Spleen (tissue), 11 donors: ENCODE results near the gene CFAP20DC. TPM values are rescaled to one million over a fixed set of nuclear protein-coding genes. Genes with fewer than 3 reads are reported as not detected.

Experiments
- DNase-seq: peaks from one replicate; pipeline ENCODE4 v3.0.0-alpha.2; 2020
- H3K27ac ChIP-seq, 8 donors: fragments of 200-600 bp; sonication (generic) in 7 of 8; 1 replicate in 4 of 8; 2 replicates in 4 of 8; pipeline versions ENCODE4 v1.5.0 to v1.8.0; 2016 to 2021; ENCODE audit warnings: inconsistent platforms in 4 of 8, mild to moderate bottlenecking in 4 of 8, moderate library complexity in 1 of 8
- H3K27me3 ChIP-seq, 7 donors: fragments of 200-600 bp; sonication (generic) in 6 of 7; replicated peaks in 1 of 7; 1 replicate in 4 of 7; 2 replicates in 3 of 7; pipeline versions ENCODE4 v1.5.0 to v1.8.0; 2016 to 2021; ENCODE audit warnings: inconsistent platforms in 3 of 7, mild to moderate bottlenecking in 1 of 7
- H3K36me3 ChIP-seq, 6 donors: fragments of 200-600 bp; sonication (generic) in 5 of 6; 1 replicate in 4 of 6; 2 replicates in 2 of 6; pipeline versions ENCODE4 v1.5.0 to v1.8.0; 2016 to 2021; ENCODE audit warnings: inconsistent platforms in 2 of 6
- H3K4me1 ChIP-seq, 6 donors: fragments of 200-600 bp; sonication (generic) in 5 of 6; 1 replicate in 3 of 6; 2 replicates in 3 of 6; pipeline versions ENCODE4 v1.5.0 to v1.8.0; 2016 to 2021; ENCODE audit warnings: inconsistent platforms in 3 of 6
- H3K4me3 ChIP-seq, 8 donors: fragments of 200-600 bp; sonication (generic) in 7 of 8; 1 replicate in 4 of 8; 2 replicates in 4 of 8; pipeline versions ENCODE4 v1.5.0 to v1.8.0; 2016 to 2021; ENCODE audit warnings: inconsistent platforms in 4 of 8, mild to moderate bottlenecking in 4 of 8, moderate library complexity in 2 of 8
- H3K9me3 ChIP-seq, 8 donors: fragments of 200-600 bp; sonication (generic) in 7 of 8; 1 replicate in 4 of 8; 2 replicates in 4 of 8; pipeline versions ENCODE4 v1.5.0 to v1.8.0; 2016 to 2021; ENCODE audit warnings: inconsistent platforms in 4 of 8
- POLR2A ChIP-seq, 3 donors: fragments of 450-650 bp; IDR thresholded peaks; one replicate each; pipeline ENCODE4 v1.5.1; 2017; ENCODE audit warnings: antibody characterized with exemption in 3 of 3, mild to moderate bottlenecking in 1 of 3
- POLR2AphosphoS5 ChIP-seq, 3 donors: sonication (generic); formaldehyde crosslinking; IDR thresholded peaks; one replicate each; pipeline ENCODE4 v1.5.1; 2017; ENCODE audit warnings: antibody characterized with exemption in 3 of 3
- WGBS, 5 donors: extraction: QIAGEN DNeasy Blood & Tissue Kit in 3 of 5; methylation state at CpG; one replicate each; pipeline versions ENCODE4 v1.1.5 to v1.1.7; 2013 to 2018; 5-methylcytosine and 5-hydroxymethylcytosine counted together
- intact Hi-C: fragments of 100-400 bp; cut with DNase I; formaldehyde crosslinking; loops from one replicate; pipeline ENCODE4 v1.15.0; 2023; ENCODE audit warnings: low total_unique reads
- polyA plus RNA-seq, 3 donors: library from polyadenylated mRNA; stranded (reverse); fragments of 200-250 nt; gene quantifications; one replicate each; pipeline ENCODE4 v1.2.1, GENCODE V29; 2013
- total RNA-seq, 7 donors: library from RNA; depleted of rRNA in 3 of 7; stranded (reverse); fragments of >200 nt in 3 of 7; fragmentation: NEBNext Ultra II Directional in 4 of 7; extraction: Animal tissue kit (Norgen Biotek cat#: 25700) in 4 of 7; gene quantifications; one replicate each; pipeline versions ENCODE4 v1.1.0 to v1.2.1, GENCODE V29; 2016 to 2021
- TF ChIP-seq, protein P1 (sequence below), 11 experiments: fragments of 200-600 bp in 7 of 11; fragments of 450-650 bp in 4 of 11; sonication (generic) in 4 of 11; IDR thresholded peaks in 8 of 11; conservative IDR thresholded peaks in 3 of 11; 1 replicate in 7 of 11; 2 replicates in 4 of 11; pipeline versions ENCODE4 v1.4.0 to v1.8.0; 2016 to 2021; ENCODE audit warnings: antibody characterized with exemption in 11 of 11, inconsistent platforms in 4 of 11, mild to moderate bottlenecking in 1 of 11
- donor health status: healthy with polysubstance abuse.
- donor health status: DM: no; HTN: no; CAD: no; lungs with moderate emphysema.
- donor health status: DM: no; HTN: no; CAD: no.
- donor health status: Bipolar disorder and iron deficiency.
- donor health status: healthy.
- donor health status: DM: no; HTN: no; CAD: no.
- donor health status: DM: yes; HTN: yes; CAD: no.

Gene CFAP20DC
- total and polyA plus RNA-seq, 10 donors, result 0.20 to 1.2 (median 0.58) TPM

DNA sequence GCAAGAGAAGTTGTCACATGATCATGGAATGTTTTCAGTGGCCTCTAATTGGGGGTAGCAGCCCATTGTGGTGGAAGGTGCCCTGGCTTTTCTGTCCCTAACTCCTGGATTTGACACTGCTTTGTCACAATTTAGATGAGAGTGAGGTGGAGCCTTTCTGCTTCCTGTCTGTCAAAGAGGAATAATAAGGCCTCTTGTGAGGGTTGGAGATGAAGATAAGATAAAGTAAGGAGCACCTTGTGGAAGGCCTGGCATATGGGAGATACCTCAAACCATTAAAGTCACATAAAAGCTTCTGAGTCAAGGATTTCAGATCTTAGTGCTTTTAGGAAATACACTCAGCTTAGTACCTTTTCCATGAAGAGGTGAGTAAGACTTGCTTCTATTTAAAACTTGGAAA lies 210.6 kb downstream of the CFAP20DC start:
- no peaks in the 10 kb centered on the region for H3K4me1 ChIP-seq
- no peaks in the 10 kb centered on the region for H3K36me3 ChIP-seq
- H3K4me3 ChIP-seq, result no peak overlapping the region
- TF ChIP-seq, protein P1, sequence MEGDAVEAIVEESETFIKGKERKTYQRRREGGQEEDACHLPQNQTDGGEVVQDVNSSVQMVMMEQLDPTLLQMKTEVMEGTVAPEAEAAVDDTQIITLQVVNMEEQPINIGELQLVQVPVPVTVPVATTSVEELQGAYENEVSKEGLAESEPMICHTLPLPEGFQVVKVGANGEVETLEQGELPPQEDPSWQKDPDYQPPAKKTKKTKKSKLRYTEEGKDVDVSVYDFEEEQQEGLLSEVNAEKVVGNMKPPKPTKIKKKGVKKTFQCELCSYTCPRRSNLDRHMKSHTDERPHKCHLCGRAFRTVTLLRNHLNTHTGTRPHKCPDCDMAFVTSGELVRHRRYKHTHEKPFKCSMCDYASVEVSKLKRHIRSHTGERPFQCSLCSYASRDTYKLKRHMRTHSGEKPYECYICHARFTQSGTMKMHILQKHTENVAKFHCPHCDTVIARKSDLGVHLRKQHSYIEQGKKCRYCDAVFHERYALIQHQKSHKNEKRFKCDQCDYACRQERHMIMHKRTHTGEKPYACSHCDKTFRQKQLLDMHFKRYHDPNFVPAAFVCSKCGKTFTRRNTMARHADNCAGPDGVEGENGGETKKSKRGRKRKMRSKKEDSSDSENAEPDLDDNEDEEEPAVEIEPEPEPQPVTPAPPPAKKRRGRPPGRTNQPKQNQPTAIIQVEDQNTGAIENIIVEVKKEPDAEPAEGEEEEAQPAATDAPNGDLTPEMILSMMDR (IDR thresholded peaks at IDR 0.05 in 8 of 11, conservative IDR thresholded peaks at IDR 0.05 in 3 of 11), result no peak
- TF ChIP-seq POLR2A (IDR thresholded peaks at IDR 0.05), result no peak
- intact Hi-C loops, result no loop called here
- H3K27ac ChIP-seq, result no peak overlapping the region
- DNase-seq, result no peak
- H3K9me3 ChIP-seq, result no peaks in the 10 kb centered on the region
- H3K27me3 ChIP-seq, result no peaks in the 10 kb centered on the region

DNA sequence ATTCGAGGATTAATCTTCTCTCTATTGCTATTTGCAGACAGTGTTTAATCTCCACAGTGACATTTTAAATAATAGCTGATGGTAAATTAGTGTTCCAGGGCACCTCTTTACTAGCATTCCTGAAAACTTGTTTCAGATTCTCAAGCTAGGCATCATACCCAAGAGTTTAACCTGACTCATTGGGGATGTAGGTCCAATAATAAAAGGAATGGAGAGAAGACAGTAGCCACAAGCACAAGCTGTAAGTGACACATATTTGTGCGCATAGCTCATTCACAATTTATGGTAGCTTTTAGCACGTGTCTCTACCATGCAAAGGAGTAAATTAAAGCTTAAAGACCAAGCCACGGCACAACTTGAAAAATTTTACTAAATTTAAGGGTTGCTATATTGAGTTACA lies 212.0 kb downstream of the CFAP20DC start:
- 81 to 94% (median 88%) methylated on average over 4 of the region's 4 CpGs for WGBS, 5 donors
- no peaks in the 10 kb centered on the region for H3K4me1 ChIP-seq
- no peaks in the 10 kb centered on the region for H3K27me3 ChIP-seq
- TF ChIP-seq POLR2AphosphoS5 (IDR thresholded peaks at IDR 0.05) (no peak), POLR2A (IDR thresholded peaks at IDR 0.05) (no peak)
- TF ChIP-seq, protein P1 (IDR thresholded peaks at IDR 0.05 in 8 of 11, conservative IDR thresholded peaks at IDR 0.05 in 3 of 11), result no peak
- H3K4me3 ChIP-seq, result no peak overlapping the region
- intact Hi-C loops, result no loop called here
- no peak overlapping the region for H3K27ac ChIP-seq
- no peaks in the 10 kb centered on the region for H3K9me3 ChIP-seq
- no peaks in the 10 kb centered on the region for H3K36me3 ChIP-seq
- DNase-seq, result no peak

DNA sequence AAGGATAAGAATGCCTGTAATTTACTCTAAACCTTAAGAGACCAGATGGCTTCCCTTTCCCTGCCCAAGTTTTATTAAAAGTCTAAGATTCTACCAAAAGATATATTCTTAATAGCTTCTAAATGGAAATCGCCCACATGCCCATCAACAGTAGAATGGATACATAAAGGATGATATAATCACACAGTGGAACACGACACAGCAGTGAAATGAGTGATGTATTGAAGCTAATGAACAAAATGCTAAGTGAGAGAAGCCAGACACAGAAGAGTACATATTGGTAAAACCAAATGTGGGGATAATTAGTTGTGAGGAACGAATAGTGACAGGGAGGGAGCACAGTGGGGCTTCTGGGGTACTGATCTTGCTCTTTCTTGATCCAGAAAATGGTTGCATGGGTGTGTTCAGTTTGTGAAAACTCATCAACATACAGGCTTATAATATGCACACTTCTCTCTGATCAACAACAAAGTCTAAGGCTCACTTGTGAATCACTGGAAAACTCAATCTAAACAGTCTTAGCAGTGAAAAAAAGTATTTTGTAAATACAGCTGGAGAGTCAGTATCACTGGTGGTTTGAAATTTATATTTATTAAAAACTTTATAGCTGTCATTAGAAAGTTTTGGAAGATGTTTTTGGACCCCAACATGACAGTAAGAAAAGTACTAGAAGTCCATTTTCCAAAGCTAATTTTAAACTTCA lies 212.5 kb downstream of the CFAP20DC start:
- intact Hi-C loops, result no loop called here
- no peaks in the 10 kb centered on the region for H3K27me3 ChIP-seq
- H3K9me3 ChIP-seq, result no peaks in the 10 kb centered on the region
- TF ChIP-seq POLR2AphosphoS5 (IDR thresholded peaks at IDR 0.05) (no peak), POLR2A (IDR thresholded peaks at IDR 0.05) (no peak)
- TF ChIP-seq, protein P1 (IDR thresholded peaks at IDR 0.05 in 8 of 11, conservative IDR thresholded peaks at IDR 0.05 in 3 of 11), result no peak
- H3K4me1 ChIP-seq, result no peaks in the 10 kb centered on the region
- 79 to 96% (median 91%) methylated on average over 3 of the region's 3 CpGs for WGBS, 5 donors
- no peak for DNase-seq
- H3K36me3 ChIP-seq, result no peaks in the 10 kb centered on the region
- no peak overlapping the region for H3K4me3 ChIP-seq
- H3K27ac ChIP-seq, result no peak overlapping the region

DNA sequence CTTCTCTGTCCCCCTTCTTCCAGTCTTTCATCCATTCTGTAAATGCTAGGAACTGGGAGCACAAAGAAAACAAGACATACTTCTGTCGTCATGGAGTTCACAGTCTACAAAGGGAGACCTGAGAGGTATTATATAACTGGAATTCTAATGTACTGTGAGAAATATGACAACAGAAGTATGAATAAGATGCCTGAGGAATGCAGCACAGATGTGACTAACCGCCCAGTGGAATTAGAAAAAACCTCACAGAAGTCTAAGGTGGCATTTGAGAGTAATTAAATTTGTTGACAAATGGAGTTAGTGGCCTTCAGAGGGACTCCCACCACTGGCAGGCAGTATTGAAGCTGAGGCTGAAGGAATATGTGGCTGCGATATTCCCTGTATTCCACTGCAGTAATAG lies 214.7 kb downstream of the CFAP20DC start:
- H3K27me3 ChIP-seq, result no peaks in the 10 kb centered on the region
- TF ChIP-seq, protein P1 (IDR thresholded peaks at IDR 0.05 in 8 of 11, conservative IDR thresholded peaks at IDR 0.05 in 3 of 11), result no peak
- TF ChIP-seq POLR2AphosphoS5 (IDR thresholded peaks at IDR 0.05), result no peak
- TF ChIP-seq POLR2A (IDR thresholded peaks at IDR 0.05), result no peak
- no peak overlapping the region for H3K27ac ChIP-seq
- H3K36me3 ChIP-seq, result no peaks in the 10 kb centered on the region
- no peak overlapping the region for H3K4me3 ChIP-seq
- 90 to 95% (median 92%) methylated on average over 3 of the region's 3 CpGs for WGBS, 5 donors
- H3K4me1 ChIP-seq, result no peaks in the 10 kb centered on the region
- intact Hi-C loops, result no loop called here
- DNase-seq, result no peak
- H3K9me3 ChIP-seq, result no peaks in the 10 kb centered on the region
